Left renal pelvis (tissue), 4 donors: ENCODE measurements around the gene KRT7. TPM values are rescaled to one million over a fixed set of nuclear protein-coding genes. Genes with fewer than 3 reads are reported as not detected.

ENCODE experiments used
- DNase-seq, 4 donors: peaks; one replicate each; pipeline ENCODE4 v3.0.0-alpha.2; 2013; ENCODE audit warnings: low read depth in 4 of 4, low spot score in 3 of 4
- polyA plus RNA-seq, 4 donors: library from polyadenylated mRNA; unstranded; fragments of 120-200 nt; gene quantifications; one replicate each; pipeline ENCODE4 v1.2.1, GENCODE V29; 2013; ENCODE audit not compliant: insufficient read length in 4 of 4

Gene KRT7
- polyA plus RNA-seq, 4 donors, result 2.4 to 127 (median 83.6) TPM

DNA sequence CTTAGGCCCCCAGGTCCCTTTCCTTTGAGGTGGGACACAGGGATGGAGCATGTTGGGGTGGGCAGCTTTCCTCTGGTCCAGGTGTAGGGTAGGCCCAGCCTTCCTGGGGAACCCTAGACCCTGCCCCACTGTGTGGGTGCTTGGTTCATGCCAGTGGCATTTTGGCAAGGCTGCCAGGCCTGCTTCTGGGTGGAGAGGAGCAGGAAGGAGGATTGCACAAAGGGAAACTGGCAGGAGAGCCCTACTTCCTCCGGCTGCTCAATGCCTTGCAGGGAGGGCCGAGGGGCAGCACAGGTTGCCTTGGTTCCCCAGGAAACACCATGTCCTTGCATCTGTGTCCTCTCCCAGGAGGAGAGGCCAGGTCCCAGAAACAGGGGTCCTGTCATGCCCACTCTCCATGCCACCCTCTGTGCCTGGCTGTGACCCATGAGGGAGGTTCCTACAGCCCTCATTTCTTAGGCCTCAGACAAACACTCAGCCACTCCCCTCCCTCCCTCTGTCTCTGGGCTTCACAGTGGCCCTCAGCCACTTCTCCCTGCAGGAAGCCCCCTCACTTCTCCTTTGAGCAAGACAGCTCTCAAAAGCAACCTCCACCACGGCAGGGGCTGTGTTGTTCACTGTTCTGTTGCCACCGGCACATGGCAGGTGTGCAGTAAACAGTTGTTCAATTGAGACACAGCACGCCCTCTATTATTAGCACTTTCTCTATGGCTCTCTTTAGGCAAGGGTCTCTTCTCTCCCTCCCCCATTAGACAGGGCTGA, 34.4 kb upstream of the KRT7 start:
- DNase-seq, result no peak

DNA sequence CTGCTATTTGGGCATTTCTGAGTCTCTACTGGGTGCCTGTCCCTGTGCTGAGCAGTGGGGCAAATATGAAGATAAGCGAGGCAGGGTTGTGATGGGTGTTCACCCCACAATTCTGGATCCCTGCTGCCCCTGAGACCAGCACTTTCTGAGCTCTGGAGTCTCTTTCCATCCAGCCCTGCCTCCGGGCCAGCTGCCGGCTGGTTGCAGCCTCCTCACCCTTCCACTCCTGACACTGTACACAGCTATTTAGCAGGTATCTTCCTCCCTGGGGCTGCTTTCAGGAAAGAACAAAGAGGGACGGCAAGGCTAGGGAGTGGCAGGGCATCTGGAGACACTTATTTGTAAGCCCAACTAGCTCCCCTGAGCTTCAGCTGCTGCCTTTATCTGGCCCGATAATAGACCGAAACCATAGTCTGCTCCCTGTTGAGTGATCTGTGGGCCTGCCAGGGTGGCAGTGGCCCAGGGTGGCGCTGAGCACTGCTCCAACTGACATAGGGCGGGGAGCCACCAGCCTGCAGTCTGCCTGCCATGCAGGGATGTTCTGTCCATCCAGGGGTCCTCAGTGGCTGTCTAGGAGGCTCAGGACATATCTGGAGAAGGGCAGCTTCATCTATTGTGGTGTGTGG, 33.6 kb upstream of the KRT7 start:
- no peak for DNase-seq

DNA sequence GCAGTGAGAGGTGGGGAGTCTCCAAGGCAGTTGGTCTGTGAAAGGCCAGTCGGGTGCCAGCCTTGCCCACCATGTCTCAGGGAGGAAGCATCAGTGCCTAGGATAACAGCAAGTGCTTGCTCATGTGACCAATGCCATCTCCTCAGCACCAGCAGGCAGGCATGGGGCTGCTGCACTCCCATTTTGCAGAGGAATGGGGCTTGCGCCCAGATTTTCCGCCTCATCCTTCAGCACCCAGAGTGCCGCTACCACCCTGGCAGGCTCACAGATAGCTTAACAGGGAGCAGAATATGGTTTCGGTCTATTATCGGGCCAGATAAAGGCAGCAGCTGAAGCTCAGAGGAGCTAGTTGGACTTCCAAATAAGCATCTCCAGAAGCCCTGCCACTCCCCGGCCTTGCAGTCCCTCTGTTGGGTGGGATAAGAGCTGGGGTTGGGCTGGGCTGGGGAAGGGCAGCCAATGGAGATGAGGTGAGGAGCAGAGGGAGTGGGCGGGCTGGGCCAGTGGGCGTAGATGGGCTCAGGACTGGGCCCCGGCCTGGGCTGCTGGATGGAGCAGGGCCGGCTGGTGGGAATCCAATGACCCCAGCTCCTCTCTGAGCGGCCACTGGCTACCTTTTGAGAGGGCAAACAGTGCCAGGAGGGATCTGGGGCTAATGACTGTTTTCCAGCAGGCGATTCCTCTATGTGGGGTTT, 32.8 kb upstream of the KRT7 start:
- no peak for DNase-seq

DNA sequence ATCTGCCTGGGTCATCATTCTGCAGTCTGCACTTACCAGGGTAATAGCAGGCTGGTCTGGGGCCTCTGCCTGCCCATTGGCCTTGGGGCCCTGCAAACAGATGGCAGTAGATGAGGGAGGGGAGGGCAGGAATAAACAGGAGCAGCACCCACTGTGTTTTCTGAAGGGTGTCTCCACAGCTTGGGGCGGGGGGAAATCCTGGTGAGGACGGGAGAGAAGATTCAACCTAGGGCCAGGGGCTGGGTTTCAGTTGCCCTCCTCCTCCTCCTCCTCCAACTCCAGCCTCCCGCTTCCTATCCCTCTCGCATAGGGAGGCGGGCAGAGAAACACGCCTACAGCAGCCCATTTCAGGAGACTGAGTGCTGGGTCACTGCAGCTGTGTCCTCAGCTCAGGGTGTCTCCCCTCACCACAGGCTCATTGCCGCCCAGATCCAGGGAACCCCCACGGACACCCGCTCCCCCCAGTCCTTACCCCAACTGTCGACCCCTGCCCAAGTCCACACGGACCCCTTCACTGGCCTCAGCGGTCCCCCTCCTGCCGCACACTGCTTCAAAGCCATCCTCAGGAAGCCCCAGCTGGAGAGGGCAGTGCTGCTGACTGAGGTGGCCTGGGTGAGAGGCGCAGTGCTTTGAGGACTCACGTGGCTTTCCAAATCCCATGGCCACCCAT, 32.1 kb upstream of the KRT7 start:
- DNase-seq, result no peak

DNA sequence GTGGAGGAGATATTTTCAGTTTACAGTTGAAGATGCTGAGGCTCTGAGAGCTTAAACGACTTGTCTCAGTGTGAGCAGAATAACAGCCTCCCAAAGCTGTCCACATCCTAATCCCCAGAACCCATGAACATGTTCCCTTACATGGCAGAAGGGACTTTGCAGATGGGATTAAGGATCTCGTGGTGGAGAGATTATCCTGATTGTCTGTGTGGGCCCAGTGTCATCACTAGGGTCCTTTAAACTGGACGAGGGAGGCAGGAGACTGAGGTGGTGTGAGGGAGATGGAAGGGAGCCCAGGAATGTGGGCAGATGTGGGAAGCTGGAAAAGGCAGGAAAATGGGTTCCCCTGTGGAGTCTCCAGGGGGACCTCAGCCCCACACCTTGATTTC, 31.6 kb upstream of the KRT7 start:
- DNase-seq, result no peak

DNA sequence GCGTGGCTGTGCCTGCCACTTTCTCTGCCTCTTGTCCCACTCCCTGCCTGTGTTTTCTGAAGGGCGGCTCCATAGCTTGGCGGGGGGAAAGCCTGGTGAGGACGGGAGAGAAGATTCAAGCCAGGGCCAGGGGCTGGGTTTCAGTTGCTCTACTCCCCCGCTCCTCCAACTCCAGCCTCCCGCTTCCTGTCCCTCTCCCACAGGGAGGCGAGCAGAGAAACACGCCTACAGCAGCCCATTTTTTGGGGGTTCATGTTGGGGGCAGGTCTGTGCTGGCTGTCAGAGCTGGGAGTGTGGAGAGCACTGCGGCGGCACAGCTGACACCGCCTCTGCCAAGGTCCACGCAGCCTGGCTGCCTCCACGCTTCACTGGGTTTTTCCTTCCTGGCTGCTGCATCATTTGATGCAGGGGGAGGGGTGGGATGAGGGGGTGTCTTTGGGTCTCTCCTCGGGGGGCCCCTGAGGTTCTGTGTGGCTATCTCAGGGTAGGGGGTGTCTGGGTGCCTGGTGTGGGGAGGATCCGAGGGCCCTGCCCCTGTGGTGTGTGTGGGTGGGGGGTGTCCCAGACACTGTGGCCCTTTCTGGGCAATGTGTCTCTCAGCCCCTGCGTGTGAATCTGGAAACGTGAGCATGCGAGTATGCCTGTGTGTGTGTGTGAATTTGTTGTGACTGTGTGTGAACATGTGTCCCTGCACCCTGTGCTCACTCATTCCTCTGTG, 30.5 kb upstream of the KRT7 start:
- peak in 1 of 4 donors; percentile 66 for DNase-seq

- DNase-seq, result peak in 1 of 4 donors; percentile 75
Measured at GRCh38 chr12:52203079-52203921, 29.7 kb upstream of the KRT7 start.

GRCh38 chr12:52204095-52204930, 28.7 kb upstream of the KRT7 start:
- no peak for DNase-seq

DNA sequence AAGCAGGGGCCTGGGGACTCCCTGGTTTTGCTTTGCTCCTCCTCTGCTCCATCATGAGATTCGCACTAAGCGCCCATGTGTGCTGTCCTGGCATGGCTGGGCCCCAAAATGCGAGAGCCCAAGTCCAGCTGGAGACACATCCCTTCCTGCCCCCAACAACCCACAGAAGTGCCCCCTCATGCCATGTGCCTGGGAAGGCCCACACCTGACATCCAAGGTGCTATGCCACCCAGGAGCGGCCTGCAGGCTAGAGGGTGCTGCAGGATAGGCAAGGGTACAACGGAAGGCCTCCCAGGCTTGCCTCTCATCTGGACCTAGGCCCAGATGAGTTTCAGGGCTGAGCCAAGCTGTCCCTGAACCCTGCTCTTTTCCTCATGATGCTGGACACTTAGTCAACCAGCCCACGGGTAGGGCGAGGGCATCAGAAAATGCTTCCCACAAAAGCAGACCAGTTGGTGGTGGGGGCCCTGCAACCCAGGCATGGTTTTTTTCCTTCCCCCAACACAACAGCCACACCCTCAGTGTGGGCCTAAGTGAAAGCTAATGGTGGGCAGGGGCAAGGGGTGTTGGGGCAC, 28.0 kb upstream of the KRT7 start:
- DNase-seq, result no peak

DNA sequence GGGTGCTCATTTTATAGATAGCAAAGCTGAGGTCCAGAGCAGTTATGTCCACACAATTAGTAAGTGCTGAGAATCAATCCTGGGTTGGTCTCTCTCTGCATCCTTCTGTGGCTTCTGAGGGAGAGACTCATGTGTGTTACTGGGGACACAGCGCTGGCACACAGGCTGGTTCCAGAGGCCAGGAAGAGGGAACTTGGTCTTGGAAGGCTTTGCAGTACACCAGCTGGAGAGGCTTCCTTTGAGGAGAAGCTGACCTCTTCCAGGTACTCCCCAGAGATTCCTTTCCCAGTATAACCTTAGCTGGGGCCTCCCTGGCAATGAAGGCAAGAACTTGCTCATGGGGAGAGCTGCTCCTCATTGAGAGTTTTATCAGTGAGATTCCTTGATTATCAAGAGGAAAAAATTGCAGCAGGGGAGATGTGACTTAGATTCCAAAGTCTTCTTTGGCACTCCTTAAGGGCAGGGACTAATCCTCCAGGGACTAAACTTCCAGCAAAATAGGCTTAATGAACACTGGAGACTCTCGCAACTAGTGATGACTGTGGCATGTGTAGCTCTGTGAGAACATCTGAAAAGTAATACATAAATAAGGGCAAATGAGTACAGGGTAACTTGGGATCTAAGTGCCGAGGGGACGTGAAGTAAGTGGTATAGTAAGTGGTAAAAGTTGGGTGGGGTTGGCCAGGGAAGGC, 27.3 kb upstream of the KRT7 start:
- no peak for DNase-seq

- DNase-seq, result no peak
Measured at GRCh38 chr12:52206304-52207040, 26.6 kb upstream of the KRT7 start.

- DNase-seq, result no peak
Measured at GRCh38 chr12:52207106-52207505, 25.9 kb upstream of the KRT7 start.

GRCh38 chr12:52207895-52208294, 25.1 kb upstream of the KRT7 start:
- DNase-seq, result no peak

GRCh38 chr12:52208424-52209165, 24.4 kb upstream of the KRT7 start:
- DNase-seq, result no peak

DNA sequence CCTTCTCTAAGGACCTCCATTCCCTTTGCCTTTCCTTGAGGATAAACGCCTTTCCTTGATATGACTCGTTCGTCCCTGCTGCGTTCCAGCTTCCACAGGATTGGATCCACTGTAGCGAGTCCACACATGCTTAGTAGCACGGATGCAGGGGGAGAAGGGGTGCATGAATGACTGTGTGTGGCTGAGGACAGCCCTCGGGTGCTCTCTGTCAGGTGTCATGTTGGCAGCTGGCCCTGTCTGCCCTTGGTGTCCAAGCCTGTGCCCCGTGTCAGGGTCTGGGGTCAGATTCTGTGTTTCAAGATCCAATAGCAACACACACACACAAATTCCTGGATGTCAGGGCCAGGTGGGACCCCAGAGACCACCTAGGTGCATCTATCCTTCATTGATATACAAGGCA, 23.7 kb upstream of the KRT7 start:
- no peak for DNase-seq

DNA sequence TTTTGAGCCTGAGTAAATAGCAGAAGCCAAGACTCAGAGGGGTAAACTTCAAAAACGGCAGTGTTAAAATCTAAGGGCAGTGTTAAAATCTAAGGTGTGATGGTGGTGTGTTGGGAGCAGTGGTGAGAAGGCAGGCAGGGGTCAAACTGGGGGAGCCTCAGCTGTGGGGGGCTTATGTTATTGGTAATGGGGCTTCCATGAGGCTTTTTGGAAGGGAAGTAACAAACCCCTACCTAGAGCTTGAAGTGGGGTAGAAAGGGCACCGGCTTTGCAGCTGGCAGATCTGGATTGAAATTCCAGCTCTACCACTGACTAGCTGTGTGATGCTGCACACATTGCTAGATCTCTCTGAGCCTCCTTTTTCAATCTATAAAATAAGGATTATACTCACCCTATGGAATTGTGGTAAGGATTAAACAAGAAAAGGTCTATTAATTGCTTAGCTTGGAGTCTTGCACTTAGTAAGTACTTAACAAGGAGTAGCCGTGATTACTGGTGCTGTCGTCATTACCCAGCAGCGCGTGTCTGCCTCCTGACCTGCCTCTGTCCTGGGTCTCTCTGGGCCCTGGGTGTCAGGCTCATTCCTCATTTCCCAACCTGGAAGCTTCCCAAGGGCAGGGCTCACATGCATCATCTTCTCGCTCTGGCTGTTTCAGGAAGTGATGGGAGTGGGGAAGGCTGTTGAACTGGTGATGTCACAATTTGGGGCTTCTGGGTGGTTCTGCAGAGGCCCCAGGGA, 22.7 kb upstream of the KRT7 start:
- no peak for DNase-seq
